Endothelial cell of umbilical vein (primary cell): Measurements from ENCODE around the gene TTLL9. TPM values are rescaled to one million over a fixed set of nuclear protein-coding genes. Genes with fewer than 3 reads are reported as not detected.

Experiments used
- BruUV-seq: library from RNA; stranded (reverse); fragments of 400-500 nt; replicated peaks from 2 replicates; lab custom pipeline; 2021; lab: Mats Ljungman, UMichigan
- CTCF ChIA-PET: fragments of 300-600, 350-600 bp; sonication (Branson Sonifier 250); formaldehyde crosslinking; loops from one replicate; lab custom pipeline; 2021; ENCODE audit warnings: antibody characterized with exemption, inconsistent platforms; lab: Charles Lee
- POLR2A ChIA-PET: fragments of 300-600, 350-600 bp; sonication (Branson Sonifier 250); formaldehyde crosslinking; loops from one replicate; lab custom pipeline; 2021; ENCODE audit warnings: antibody characterized with exemption, inconsistent platforms; lab: Charles Lee
- DNase-seq: peaks from one replicate; pipeline ENCODE4 v3.0.0-alpha.2; 2011; ENCODE audit warnings: low read depth, low spot score
- FAIRE-seq: peaks from 2 replicates; lab custom pipeline; 2011; peaks lifted over from hg19 to GRCh38; lab: Jason Lieb, UNC
- H2AFZ ChIP-seq: 2 replicates; pipeline ENCODE4 v1.6.0; 2012; ENCODE audit warnings: low read depth, low read length, control low read depth, inconsistent platforms
- H3K27ac ChIP-seq: 2 replicates; pipeline ENCODE4 v1.5.1; 2011; ENCODE audit warnings: low read depth, mild to moderate bottlenecking, control low read depth, low read length, moderate library complexity; ENCODE audit not compliant: insufficient read depth
- H3K27me3 ChIP-seq, 2 experiments: 2 replicates each; pipeline versions ENCODE4 v1.6.0 to v1.6.1; 2011; ENCODE audit warnings: low read length in 2 of 2, mixed read lengths in 1 of 2; ENCODE audit not compliant: control insufficient read depth in 2 of 2, insufficient read depth in 2 of 2
- H3K36me3 ChIP-seq, 2 experiments: 2 replicates in 1 of 2; 3 replicates in 1 of 2; pipeline ENCODE4 v1.5.1; 2011; ENCODE audit warnings: low read length in 2 of 2, mild to moderate bottlenecking in 1 of 2, moderate library complexity in 1 of 2; ENCODE audit not compliant: control insufficient read depth in 2 of 2, insufficient read depth in 2 of 2; ENCODE audit errors: extremely low read depth in 1 of 2
- H3K4me1 ChIP-seq: 3 replicates; pipeline ENCODE4 v1.5.1; 2011; ENCODE audit warnings: mild to moderate bottlenecking, low read length; ENCODE audit not compliant: control insufficient read depth, insufficient read depth; ENCODE audit errors: extremely low read depth
- H3K4me2 ChIP-seq: 2 replicates; pipeline ENCODE4 v1.6.1; 2011; ENCODE audit warnings: low read length, control low read depth, mixed read lengths; ENCODE audit not compliant: insufficient read depth
- H3K4me3 ChIP-seq, 3 experiments: fragments of 200-600 bp in 1 of 3; sonication (generic), shearing (Covaris generic) in 1 of 3; replicated peaks in 1 of 3; 2 replicates each; pipeline ENCODE4 v1.5.1; 2011 to 2016; ENCODE audit warnings: control low read depth in 3 of 3, low read length in 3 of 3, mild to moderate bottlenecking in 2 of 3, inconsistent platforms in 1 of 3, low read depth in 1 of 3, moderate library complexity in 1 of 3; ENCODE audit not compliant: insufficient read depth in 1 of 3
- H3K79me2 ChIP-seq: 2 replicates; pipeline ENCODE4 v1.6.0; 2012; ENCODE audit warnings: low read length, inconsistent platforms; ENCODE audit not compliant: control insufficient read depth, insufficient read depth
- H3K9ac ChIP-seq: replicated peaks from 2 replicates; pipeline ENCODE3; 2011; ENCODE audit warnings: low read length, control low read depth; ENCODE audit not compliant: insufficient read depth; ENCODE audit errors: extremely low read depth
- H3K9me1 ChIP-seq: replicated peaks from 3 replicates; pipeline ENCODE4 v1.6.0; 2011; ENCODE audit warnings: mild to moderate bottlenecking, low read length; ENCODE audit not compliant: control insufficient read depth, insufficient read depth; ENCODE audit errors: extremely low read depth
- H3K9me3 ChIP-seq: replicated peaks from 2 replicates; pipeline ENCODE4 v1.5.1; 2012; ENCODE audit warnings: low read length, inconsistent platforms; ENCODE audit not compliant: control insufficient read depth, insufficient read depth
- H4K20me1 ChIP-seq: replicated peaks from 2 replicates; pipeline ENCODE3; 2011; ENCODE audit warnings: mild to moderate bottlenecking, low read length; ENCODE audit not compliant: control insufficient read depth, insufficient read depth; ENCODE audit errors: extremely low read depth
- CTCF ChIP-seq, 2 donors: IDR thresholded peaks; 1 replicate in 1 of 2; 2 replicates in 1 of 2; pipeline ENCODE4 v1.5.1; 2011; ENCODE audit warnings: low read length in 2 of 2, mild to moderate bottlenecking in 2 of 2, moderate library complexity in 2 of 2, control low read depth in 1 of 2, inconsistent platforms in 1 of 2, low read depth in 1 of 2; ENCODE audit not compliant: insufficient read depth in 1 of 2; ENCODE audit errors: extremely low read depth in 1 of 2
- EZH2 ChIP-seq: IDR thresholded peaks from 2 replicates; pipeline ENCODE4 v1.6.1; 2012; ENCODE audit warnings: borderline replicate concordance, low read depth, mild to moderate bottlenecking, moderate library complexity, low read length, inconsistent platforms; ENCODE audit not compliant: severe bottlenecking
- FOS ChIP-seq: IDR thresholded peaks from 2 replicates; pipeline ENCODE4 v1.6.1; 2011; ENCODE audit warnings: mild to moderate bottlenecking, low read length, moderate library complexity, borderline replicate concordance; ENCODE audit not compliant: insufficient read depth
- GATA2 ChIP-seq: IDR thresholded peaks from 2 replicates; pipeline ENCODE4 v1.7.0; 2011; ENCODE audit warnings: low read depth, mild to moderate bottlenecking, moderate library complexity, mixed read lengths, low read length; ENCODE audit not compliant: insufficient read length, insufficient read depth
- JUN ChIP-seq: IDR thresholded peaks from 2 replicates; pipeline ENCODE4 v1.6.1; 2011; ENCODE audit warnings: borderline replicate concordance, low read depth; ENCODE audit not compliant: insufficient read length, insufficient read depth
- MAX ChIP-seq: IDR thresholded peaks from 2 replicates; pipeline ENCODE4 v1.6.1; 2011; ENCODE audit not compliant: insufficient read depth, insufficient read length
- MYC ChIP-seq: IDR thresholded peaks from one replicate; pipeline ENCODE4 v1.6.1; 2011; ENCODE audit warnings: mild to moderate bottlenecking, low read depth, low read length
- POLR2A ChIP-seq: IDR thresholded peaks from 2 replicates; pipeline ENCODE4 v1.6.1; 2012; ENCODE audit warnings: low read depth, mild to moderate bottlenecking, control low read depth, low read length
- POLR2AphosphoS5 ChIP-seq: IDR thresholded peaks from 2 replicates; pipeline ENCODE4 v1.6.1; 2012; ENCODE audit warnings: low read depth, mild to moderate bottlenecking, control low read depth, low read length, moderate library complexity; ENCODE audit not compliant: insufficient read depth
- dilution Hi-C: fragments of 300-500 bp; cut with MboI; formaldehyde crosslinking; loops from one replicate; pipeline ENCODE4 v1.15.0; 2019; ENCODE audit warnings: low sequenced_read_pairs; ENCODE audit not compliant: extremely low pct_ligation_motif_present
- intact Hi-C: fragments of 100-400 bp; cut with micrococcal nuclease; formaldehyde crosslinking; loops from one replicate; pipeline ENCODE4 v1.10.0; 2022
- polyA plus RNA-seq, 4 experiments: library from polyadenylated mRNA; depleted of rRNA in 3 of 4; stranded (reverse) in 3 of 4; unstranded in 1 of 4; fragments of >200 nt; gene quantifications; 2 replicates each; pipeline versions ENCODE4 v1.2.1 to v1.2.3, GENCODE V29; 2011 to 2012; ENCODE audit warnings: missing spikeins in 1 of 4
- total RNA-seq: library from RNA; stranded (reverse); gene quantifications from 2 replicates; pipeline ENCODE4 v1.2.3, GENCODE V29; 2021

Gene TTLL9
- total and polyA plus RNA-seq, 2 donors (not counting 3 experiments of a cell fraction or from before 2014, with no cell fraction given), result 0.03 TPM; not detected in 1

DNA sequence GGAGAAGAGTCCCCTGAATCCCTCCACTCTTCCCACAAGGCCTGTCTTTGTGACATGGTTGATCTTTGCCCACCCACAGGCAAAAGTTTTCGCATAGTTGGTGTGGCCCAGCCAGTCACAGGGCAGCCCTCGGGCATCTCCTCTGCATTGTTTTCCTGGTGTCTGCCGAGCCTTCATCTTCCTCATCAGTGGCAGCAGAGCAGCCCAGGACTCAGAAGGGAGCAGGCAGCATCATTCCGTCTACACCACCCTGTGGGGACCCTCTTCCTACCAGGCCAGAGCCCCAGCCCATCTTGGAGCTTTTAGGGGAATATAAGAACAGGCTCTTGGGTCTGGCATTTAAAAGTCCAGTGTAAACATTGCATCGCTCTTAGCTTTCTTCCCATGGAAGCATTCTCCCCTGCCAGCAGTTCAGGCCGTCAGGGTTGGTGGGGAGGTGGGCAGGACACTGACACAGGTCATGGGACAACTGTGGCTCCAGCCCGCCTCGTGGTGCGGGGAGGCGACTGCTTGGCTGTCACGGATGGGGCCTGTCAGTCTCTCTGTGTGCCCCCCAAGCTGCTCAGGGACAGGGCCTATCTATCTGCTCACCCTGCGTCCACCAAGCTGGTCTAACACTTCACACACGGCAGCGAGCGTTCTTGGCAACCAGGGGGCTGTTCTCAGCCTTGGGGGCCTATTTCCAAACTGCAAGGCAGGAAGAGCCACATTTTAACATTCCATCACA is 43.2 kb downstream of the TTLL9 start:
- Histone ChIP-seq H3K27ac (no peak overlapping the region), H4K20me1 (no peaks in the 10 kb centered on the region), H2AFZ (no peak overlapping the region), H3K9me1 (no peaks in the 10 kb centered on the region), H3K9me3 (no peaks in the 10 kb centered on the region), H3K36me3 (no peaks in the 10 kb centered on the region), H3K4me2 (no peak overlapping the region), H3K4me1 (no peaks in the 10 kb centered on the region), H3K27me3 (peaks cover 0 to under 1% of the 10 kb centered on the region in 2 experiments), H3K4me3 (no peak overlapping the region), H3K9ac (no peak overlapping the region), H3K79me2 (no peaks in the 10 kb centered on the region)
- no TSS peak for BruUV-seq
- dilution Hi-C loops, result no loop called here
- TF ChIP-seq JUN (no peak), CTCF (IDR thresholded peaks at IDR 0.05; ENCODE audit: extremely low read depth in 1 of 2, insufficient read depth in 1 of 2, low read depth in 1 of 2, low read length in 2 of 2) (no peak), MYC (no peak), EZH2 (no peak), POLR2AphosphoS5 (no peak), GATA2 (no peak), MAX (no peak), FOS (no peak), POLR2A (no peak)
- intact Hi-C loops, result no loop called here
- POLR2A ChIA-PET, result no interaction called here
- CTCF ChIA-PET, result interaction anchor here (1.2 kb wide), 1 partner anchor 10 kb away, joined by 5 read pairs; no protein-coding TSS in a partner anchor
- FAIRE-seq, result no peak
- no peak for DNase-seq
